ENCODE results near the gene EFCAB14.

DNA sequence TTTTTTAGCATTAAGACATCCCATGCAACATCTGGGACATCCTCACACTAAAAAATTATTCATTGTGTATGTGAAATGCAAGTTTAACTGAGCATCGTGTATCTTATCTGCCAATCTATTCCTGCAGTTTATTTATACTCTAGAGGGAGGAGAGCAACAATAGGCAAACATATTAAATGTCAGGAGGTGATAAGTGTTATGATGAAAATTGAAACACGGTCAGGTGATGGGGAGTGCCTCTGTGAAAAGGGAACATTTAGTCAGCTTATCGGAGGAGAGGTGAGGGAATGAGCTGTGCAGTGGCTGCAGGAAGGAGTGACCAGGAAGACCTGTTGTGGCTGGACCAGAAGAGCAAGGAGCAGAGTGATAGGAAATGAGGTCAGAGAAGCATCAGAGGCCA, 775 bp upstream of the EFCAB14 start:
- TF ChIP-seq RFX5 (IDR thresholded peaks at IDR 0.05; ENCODE audit: borderline replicate concordance, low read depth, low read length) (no peak), NRF1 (IDR thresholded peaks at IDR 0.05; ENCODE audit: low read depth, low read length) (no peak), POLR2AphosphoS5 (IDR thresholded peaks at IDR 0.05; ENCODE audit: low read depth, low read length) (no peak), KDM1A (IDR thresholded peaks at IDR 0.05; ENCODE audit: borderline replicate concordance, low read length) (no peak), RAD21 (IDR thresholded peaks at IDR 0.05 in 1 of 2, conservative IDR thresholded peaks at IDR 0.05 in 1 of 2; ENCODE audit: low read depth in 2 of 2, low read length in 2 of 2) (no peak), GABPA (IDR thresholded peaks at IDR 0.05; ENCODE audit: borderline replicate concordance, insufficient read depth, low read length) (no peak), EGR1 (IDR thresholded peaks at IDR 0.05; ENCODE audit: borderline replicate concordance, low read depth, low read length) (no peak), EP300 (IDR thresholded peaks at IDR 0.05; ENCODE audit: borderline replicate concordance in 1 of 2, low read depth in 2 of 2, low read length in 2 of 2) (no peak), SUZ12 (IDR thresholded peaks at IDR 0.05; ENCODE audit: low read length) (no peak), RXRA (IDR thresholded peaks at IDR 0.05; ENCODE audit: insufficient read depth, low read depth, low read length) (no peak)
- TF ChIP-seq, protein P1, sequence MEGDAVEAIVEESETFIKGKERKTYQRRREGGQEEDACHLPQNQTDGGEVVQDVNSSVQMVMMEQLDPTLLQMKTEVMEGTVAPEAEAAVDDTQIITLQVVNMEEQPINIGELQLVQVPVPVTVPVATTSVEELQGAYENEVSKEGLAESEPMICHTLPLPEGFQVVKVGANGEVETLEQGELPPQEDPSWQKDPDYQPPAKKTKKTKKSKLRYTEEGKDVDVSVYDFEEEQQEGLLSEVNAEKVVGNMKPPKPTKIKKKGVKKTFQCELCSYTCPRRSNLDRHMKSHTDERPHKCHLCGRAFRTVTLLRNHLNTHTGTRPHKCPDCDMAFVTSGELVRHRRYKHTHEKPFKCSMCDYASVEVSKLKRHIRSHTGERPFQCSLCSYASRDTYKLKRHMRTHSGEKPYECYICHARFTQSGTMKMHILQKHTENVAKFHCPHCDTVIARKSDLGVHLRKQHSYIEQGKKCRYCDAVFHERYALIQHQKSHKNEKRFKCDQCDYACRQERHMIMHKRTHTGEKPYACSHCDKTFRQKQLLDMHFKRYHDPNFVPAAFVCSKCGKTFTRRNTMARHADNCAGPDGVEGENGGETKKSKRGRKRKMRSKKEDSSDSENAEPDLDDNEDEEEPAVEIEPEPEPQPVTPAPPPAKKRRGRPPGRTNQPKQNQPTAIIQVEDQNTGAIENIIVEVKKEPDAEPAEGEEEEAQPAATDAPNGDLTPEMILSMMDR (IDR thresholded peaks at IDR 0.05; ENCODE audit: control extremely low read depth in 1 of 3, insufficient read depth in 1 of 3, low read depth in 1 of 3, low read length in 3 of 3) = no peak
- TF ChIP-seq, protein P2, sequence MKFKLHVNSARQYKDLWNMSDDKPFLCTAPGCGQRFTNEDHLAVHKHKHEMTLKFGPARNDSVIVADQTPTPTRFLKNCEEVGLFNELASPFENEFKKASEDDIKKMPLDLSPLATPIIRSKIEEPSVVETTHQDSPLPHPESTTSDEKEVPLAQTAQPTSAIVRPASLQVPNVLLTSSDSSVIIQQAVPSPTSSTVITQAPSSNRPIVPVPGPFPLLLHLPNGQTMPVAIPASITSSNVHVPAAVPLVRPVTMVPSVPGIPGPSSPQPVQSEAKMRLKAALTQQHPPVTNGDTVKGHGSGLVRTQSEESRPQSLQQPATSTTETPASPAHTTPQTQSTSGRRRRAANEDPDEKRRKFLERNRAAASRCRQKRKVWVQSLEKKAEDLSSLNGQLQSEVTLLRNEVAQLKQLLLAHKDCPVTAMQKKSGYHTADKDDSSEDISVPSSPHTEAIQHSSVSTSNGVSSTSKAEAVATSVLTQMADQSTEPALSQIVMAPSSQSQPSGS (IDR thresholded peaks at IDR 0.05; ENCODE audit: low read length) = no peak
- TF ChIP-seq, protein P3, sequence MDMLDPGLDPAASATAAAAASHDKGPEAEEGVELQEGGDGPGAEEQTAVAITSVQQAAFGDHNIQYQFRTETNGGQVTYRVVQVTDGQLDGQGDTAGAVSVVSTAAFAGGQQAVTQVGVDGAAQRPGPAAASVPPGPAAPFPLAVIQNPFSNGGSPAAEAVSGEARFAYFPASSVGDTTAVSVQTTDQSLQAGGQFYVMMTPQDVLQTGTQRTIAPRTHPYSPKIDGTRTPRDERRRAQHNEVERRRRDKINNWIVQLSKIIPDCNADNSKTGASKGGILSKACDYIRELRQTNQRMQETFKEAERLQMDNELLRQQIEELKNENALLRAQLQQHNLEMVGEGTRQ (IDR thresholded peaks at IDR 0.05; ENCODE audit: low read length) = no peak
